Epithelial cell of proximal tubule (primary cell): Measurements from ENCODE around the gene KLHL21. TPM values are rescaled to one million over a fixed set of nuclear protein-coding genes. Genes with fewer than 3 reads are reported as not detected.

ENCODE experiments used
- DNase-seq: peaks from one replicate; pipeline ENCODE4 v3.0.0-alpha.2; 2011; ENCODE audit warnings: low read depth
- H3K4me3 ChIP-seq: 2 replicates; pipeline ENCODE4 v1.5.1; 2011; ENCODE audit warnings: low read depth, mild to moderate bottlenecking, low read length
- total RNA-seq: library from RNA; depleted of rRNA; stranded (reverse); fragments of >200 nt; gene quantifications from 2 replicates; pipeline ENCODE4 v1.2.3, GENCODE V29; 2015
- TF ChIP-seq, protein P1 (sequence below): conservative IDR thresholded peaks from 2 replicates; pipeline ENCODE4 v1.5.1; 2012; ENCODE audit warnings: low read depth, mild to moderate bottlenecking, low read length

KLHL21 gene
- total RNA-seq, 1 donor from 2014 or later, result 28.1 TPM

- TF ChIP-seq, protein P1, sequence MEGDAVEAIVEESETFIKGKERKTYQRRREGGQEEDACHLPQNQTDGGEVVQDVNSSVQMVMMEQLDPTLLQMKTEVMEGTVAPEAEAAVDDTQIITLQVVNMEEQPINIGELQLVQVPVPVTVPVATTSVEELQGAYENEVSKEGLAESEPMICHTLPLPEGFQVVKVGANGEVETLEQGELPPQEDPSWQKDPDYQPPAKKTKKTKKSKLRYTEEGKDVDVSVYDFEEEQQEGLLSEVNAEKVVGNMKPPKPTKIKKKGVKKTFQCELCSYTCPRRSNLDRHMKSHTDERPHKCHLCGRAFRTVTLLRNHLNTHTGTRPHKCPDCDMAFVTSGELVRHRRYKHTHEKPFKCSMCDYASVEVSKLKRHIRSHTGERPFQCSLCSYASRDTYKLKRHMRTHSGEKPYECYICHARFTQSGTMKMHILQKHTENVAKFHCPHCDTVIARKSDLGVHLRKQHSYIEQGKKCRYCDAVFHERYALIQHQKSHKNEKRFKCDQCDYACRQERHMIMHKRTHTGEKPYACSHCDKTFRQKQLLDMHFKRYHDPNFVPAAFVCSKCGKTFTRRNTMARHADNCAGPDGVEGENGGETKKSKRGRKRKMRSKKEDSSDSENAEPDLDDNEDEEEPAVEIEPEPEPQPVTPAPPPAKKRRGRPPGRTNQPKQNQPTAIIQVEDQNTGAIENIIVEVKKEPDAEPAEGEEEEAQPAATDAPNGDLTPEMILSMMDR, result no peak
- H3K4me3 ChIP-seq, result no peak overlapping the region
- no peak for DNase-seq
Observed at GRCh38 chr1:6577831-6578525, 24.7 kb downstream of the KLHL21 start.

DNA sequence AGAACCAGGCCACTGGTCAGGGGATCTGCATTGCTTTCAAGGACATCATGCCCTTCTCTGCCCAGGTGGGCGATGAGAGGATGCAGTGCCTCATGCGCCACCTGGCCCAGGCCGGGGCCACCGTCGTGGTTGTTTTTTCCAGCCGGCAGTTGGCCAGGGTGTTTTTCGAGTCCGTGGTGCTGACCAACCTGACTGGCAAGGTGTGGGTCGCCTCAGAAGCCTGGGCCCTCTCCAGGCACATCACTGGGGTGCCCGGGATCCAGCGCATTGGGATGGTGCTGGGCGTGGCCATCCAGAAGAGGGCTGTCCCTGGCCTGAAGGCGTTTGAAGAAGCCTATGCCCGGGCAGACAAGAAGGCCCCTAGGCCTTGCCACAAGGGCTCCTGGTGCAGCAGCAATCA is 27.9 kb downstream of the KLHL21 start:
- TF ChIP-seq, protein P1, result no peak
- H3K4me3 ChIP-seq, result no peak overlapping the region
- no peak for DNase-seq

GRCh38 chr1:6574025-6574620 is 28.5 kb downstream of the KLHL21 start:
- TF ChIP-seq, protein P1, result no peak
- DNase-seq, result no peak
- no peak overlapping the region for H3K4me3 ChIP-seq

- no peak for DNase-seq
- H3K4me3 ChIP-seq, result no peak overlapping the region
- TF ChIP-seq, protein P1, result no peak
Observed at GRCh38 chr1:6572653-6573383, 29.9 kb downstream of the KLHL21 start.

- TF ChIP-seq, protein P1, result no peak
- no peak for DNase-seq
- H3K4me3 ChIP-seq, result no peak overlapping the region
Observed at GRCh38 chr1:6570987-6571386, 31.7 kb downstream of the KLHL21 start.

DNA sequence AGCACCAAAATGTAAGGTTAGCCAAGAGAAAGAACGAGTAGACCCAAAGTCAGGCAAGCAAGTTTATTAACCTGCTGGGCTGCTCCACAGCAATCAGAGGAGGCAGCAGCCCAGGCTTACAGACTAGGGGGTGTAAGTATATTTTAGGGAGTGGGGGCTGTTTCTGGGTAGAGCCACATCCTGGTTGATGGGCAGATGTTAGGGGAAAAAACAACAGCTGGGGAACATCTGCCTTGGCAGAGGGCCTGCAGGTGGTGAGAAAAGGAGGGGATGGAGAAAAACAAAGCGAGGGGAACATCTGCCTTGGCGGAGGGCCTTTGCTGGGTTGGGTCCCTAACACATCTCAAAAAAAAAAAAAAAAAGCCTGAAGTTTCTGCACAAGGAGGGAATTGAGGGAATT is 32.6 kb downstream of the KLHL21 start:
- no peak for DNase-seq
- H3K4me3 ChIP-seq, result no peak overlapping the region
- TF ChIP-seq, protein P1, result no peak
